Measurements from ENCODE around the gene MRPL9. TPM values are rescaled to one million over a fixed set of nuclear protein-coding genes. Genes with fewer than 3 reads are reported as not detected.
"Not testable (repeated sequence)": the region's sequence is repeated elsewhere in the genome, so short reads cannot be mapped to it uniquely, and the experiment has no call there.

MRPL9 gene
- total RNA-seq, 1 donor from 2014 or later: 166 TPM

- no peak for TF ChIP-seq CTCF (conservative IDR thresholded peaks at IDR 0.05; ENCODE audit: low read depth, low read length)
- no peak for DNase-seq (ENCODE audit: low read depth)
- no peak overlapping the region for H3K4me3 ChIP-seq (ENCODE audit: low read depth, low read length)
These were observed 20.5 kb upstream of the MRPL9 start for GRCh38 chr1:151783796-151784195.

- H3K4me3 ChIP-seq (ENCODE audit: low read depth, low read length): no peak overlapping the region
- no peak for DNase-seq (ENCODE audit: low read depth)
- no peak for TF ChIP-seq CTCF (conservative IDR thresholded peaks at IDR 0.05; ENCODE audit: low read depth, low read length)
These were observed 19.4 kb upstream of the MRPL9 start for GRCh38 chr1:151782741-151783140.

- not testable (repeated sequence) for H3K4me3 ChIP-seq (ENCODE audit: low read depth, low read length); DNase-seq (ENCODE audit: low read depth)
These were observed 18.7 kb upstream of the MRPL9 start for GRCh38 chr1:151782026-151782425.

GRCh38 chr1:151780736-151781135 is 17.4 kb upstream of the MRPL9 start:
- H3K4me3 ChIP-seq (ENCODE audit: low read depth, low read length); DNase-seq (ENCODE audit: low read depth): not testable (repeated sequence)

GRCh38 chr1:151779852-151780251 is 16.6 kb upstream of the MRPL9 start:
- no peak overlapping the region for H3K4me3 ChIP-seq (ENCODE audit: low read depth, low read length)
- no peak for TF ChIP-seq CTCF (conservative IDR thresholded peaks at IDR 0.05; ENCODE audit: low read depth, low read length)
- no peak for DNase-seq (ENCODE audit: low read depth)

- TF ChIP-seq CTCF (conservative IDR thresholded peaks at IDR 0.05; ENCODE audit: low read depth, low read length): no peak
- no peak overlapping the region for H3K4me3 ChIP-seq (ENCODE audit: low read depth, low read length)
- DNase-seq (ENCODE audit: low read depth): no peak
These were observed 14.0 kb upstream of the MRPL9 start for GRCh38 chr1:151777317-151777716.

- no peak for TF ChIP-seq CTCF (conservative IDR thresholded peaks at IDR 0.05; ENCODE audit: low read depth, low read length)
These were observed 13.4 kb upstream of the MRPL9 start for GRCh38 chr1:151776665-151777062.

GRCh38 chr1:151775894-151776664 is 12.8 kb upstream of the MRPL9 start:
- TF ChIP-seq CTCF (conservative IDR thresholded peaks at IDR 0.05; ENCODE audit: low read depth, low read length): no peak
- no peak for DNase-seq (ENCODE audit: low read depth)
- H3K4me3 ChIP-seq (ENCODE audit: low read depth, low read length): no peak overlapping the region

More at GRCh38 chr1:151776665-151777062, 13.4 kb upstream of the MRPL9 start:
- no peak overlapping the region for H3K4me3 ChIP-seq (ENCODE audit: low read depth, low read length)
- DNase-seq (ENCODE audit: low read depth): no peak

All from epithelial cell of proximal tubule (primary cell).